GM20000 (cell line): ENCODE data around the gene KDM4F.

Experiments used
- DNase-seq: peaks from one replicate; pipeline ENCODE4 v3.0.0; 2012; ENCODE audit warnings: low spot score
- TF ChIP-seq, protein P1 (sequence below): IDR thresholded peaks from 2 replicates; pipeline ENCODE4 v1.5.1; 2012; ENCODE audit warnings: mild to moderate bottlenecking, control low read depth; ENCODE audit errors: extremely low read depth, missing control alignments

KDM4F gene

GRCh38 chr11:95074792-95075563, 25.8 kb downstream of the KDM4F start:
- no peak for DNase-seq

GRCh38 chr11:95076416-95076815, 27.2 kb downstream of the KDM4F start:
- no peak for DNase-seq
- TF ChIP-seq, protein P1, sequence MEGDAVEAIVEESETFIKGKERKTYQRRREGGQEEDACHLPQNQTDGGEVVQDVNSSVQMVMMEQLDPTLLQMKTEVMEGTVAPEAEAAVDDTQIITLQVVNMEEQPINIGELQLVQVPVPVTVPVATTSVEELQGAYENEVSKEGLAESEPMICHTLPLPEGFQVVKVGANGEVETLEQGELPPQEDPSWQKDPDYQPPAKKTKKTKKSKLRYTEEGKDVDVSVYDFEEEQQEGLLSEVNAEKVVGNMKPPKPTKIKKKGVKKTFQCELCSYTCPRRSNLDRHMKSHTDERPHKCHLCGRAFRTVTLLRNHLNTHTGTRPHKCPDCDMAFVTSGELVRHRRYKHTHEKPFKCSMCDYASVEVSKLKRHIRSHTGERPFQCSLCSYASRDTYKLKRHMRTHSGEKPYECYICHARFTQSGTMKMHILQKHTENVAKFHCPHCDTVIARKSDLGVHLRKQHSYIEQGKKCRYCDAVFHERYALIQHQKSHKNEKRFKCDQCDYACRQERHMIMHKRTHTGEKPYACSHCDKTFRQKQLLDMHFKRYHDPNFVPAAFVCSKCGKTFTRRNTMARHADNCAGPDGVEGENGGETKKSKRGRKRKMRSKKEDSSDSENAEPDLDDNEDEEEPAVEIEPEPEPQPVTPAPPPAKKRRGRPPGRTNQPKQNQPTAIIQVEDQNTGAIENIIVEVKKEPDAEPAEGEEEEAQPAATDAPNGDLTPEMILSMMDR: no peak

More at GRCh38 chr11:95074792-95075563, 25.8 kb downstream of the KDM4F start:
- TF ChIP-seq, protein P1: no peak

GRCh38 chr11:95076981-95077380, 27.8 kb downstream of the KDM4F start:
- DNase-seq: no peak
- TF ChIP-seq, protein P1: no peak

- DNase-seq: no peak
- TF ChIP-seq, protein P1: no peak
These were observed 29.3 kb downstream of the KDM4F start for GRCh38 chr11:95078526-95078925.

- no peak for DNase-seq
- TF ChIP-seq, protein P1: no peak
These were observed 31.8 kb downstream of the KDM4F start for GRCh38 chr11:95081010-95081409.

- TF ChIP-seq, protein P1: no peak
These were observed 32.2 kb downstream of the KDM4F start for GRCh38 chr11:95081412-95081811.

GRCh38 chr11:95082576-95083001, 33.4 kb downstream of the KDM4F start:
- no peak for DNase-seq
- TF ChIP-seq, protein P1: no peak

More at GRCh38 chr11:95081412-95081811, 32.2 kb downstream of the KDM4F start:
- DNase-seq: no peak
